Ramos (cell line): ENCODE results near the gene PDE4C.
"Not testable (repeated sequence)": the region's sequence is repeated elsewhere in the genome, so short reads cannot be mapped to it uniquely, and the experiment has no call there.

Source experiments
- in situ Hi-C: fragments of 300-500 bp; cut with MboI; formaldehyde crosslinking; loops from one replicate; pipeline ENCODE4 v1.14.3; 2022; ENCODE audit warnings: low sequenced_read_pairs; ENCODE audit not compliant: unreplicated experiment

The PDE4C gene

DNA sequence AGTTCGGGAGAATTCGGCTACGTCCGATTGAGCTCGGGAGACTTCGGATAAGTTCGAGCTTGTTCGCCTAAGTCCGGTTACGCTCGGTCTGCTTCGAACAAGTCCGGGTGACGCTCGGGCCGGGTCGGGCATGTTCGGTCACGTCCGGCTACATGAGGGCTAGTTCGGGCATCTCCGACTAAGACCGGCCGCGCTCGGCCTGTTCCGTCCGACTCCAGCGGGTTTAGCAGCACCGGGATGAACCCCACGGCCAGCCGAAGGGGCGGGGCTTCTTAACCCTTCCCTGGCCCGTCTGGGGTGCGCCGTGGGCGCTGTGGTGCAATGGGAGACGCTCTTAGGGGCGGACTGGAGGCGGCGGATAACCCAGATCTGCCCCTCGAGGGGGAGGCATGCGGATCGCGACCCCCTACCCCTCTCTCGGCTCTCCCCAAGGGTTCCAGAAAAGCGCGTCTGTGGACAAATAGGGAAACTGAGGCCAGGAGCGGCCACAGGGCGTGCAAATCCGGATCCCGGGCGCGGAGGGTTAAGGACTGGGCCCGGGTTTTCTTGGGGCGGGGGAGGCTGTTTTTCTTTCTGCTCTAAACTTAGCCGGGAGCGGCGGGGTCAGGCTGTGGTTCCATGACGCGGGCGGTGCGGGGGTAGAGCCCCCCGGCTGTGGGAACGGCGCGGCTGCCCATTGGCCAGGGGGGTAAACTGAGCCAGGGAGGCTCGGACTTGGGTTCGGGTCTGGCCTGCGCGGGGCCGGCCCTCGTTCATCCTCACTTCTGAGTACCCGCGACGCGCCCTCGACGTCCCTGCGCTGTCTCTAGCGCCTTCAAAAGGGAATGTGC is 1.5 kb downstream of the PDE4C start:
- in situ Hi-C loops = no loop called here

DNA sequence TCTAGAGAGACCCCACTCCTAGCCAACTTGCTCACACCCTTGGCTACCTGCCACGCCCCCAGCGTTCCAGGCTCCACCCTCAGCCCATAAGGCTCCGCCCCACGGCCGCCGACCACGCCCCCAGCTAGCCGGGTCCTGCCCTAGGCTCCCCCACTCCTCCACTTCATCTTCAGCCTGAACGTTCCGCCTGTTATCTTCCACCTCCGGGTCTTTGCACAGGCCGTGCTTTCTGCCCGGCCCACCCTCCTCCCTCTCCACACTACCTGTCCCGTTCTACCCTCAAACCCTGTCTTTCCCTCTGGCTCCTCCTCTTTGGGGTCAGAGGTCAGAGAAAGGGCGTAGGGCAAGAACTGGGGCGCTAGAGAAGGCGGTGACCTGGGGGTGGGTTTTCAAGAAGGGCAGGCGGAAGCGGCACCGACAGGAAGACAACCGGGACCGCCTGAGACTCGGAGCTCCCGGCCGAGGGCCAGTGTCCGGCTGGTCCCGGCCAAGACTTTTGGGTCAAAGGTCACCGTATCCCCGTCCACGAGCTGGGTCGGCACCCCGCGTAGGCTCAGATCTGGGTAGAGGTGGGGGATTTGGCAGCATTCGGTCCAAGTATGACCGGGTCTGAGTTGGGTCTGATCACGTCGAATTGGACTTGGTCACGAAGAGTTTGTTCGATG is 2.2 kb downstream of the PDE4C start:
- in situ Hi-C loops = no loop called here

DNA sequence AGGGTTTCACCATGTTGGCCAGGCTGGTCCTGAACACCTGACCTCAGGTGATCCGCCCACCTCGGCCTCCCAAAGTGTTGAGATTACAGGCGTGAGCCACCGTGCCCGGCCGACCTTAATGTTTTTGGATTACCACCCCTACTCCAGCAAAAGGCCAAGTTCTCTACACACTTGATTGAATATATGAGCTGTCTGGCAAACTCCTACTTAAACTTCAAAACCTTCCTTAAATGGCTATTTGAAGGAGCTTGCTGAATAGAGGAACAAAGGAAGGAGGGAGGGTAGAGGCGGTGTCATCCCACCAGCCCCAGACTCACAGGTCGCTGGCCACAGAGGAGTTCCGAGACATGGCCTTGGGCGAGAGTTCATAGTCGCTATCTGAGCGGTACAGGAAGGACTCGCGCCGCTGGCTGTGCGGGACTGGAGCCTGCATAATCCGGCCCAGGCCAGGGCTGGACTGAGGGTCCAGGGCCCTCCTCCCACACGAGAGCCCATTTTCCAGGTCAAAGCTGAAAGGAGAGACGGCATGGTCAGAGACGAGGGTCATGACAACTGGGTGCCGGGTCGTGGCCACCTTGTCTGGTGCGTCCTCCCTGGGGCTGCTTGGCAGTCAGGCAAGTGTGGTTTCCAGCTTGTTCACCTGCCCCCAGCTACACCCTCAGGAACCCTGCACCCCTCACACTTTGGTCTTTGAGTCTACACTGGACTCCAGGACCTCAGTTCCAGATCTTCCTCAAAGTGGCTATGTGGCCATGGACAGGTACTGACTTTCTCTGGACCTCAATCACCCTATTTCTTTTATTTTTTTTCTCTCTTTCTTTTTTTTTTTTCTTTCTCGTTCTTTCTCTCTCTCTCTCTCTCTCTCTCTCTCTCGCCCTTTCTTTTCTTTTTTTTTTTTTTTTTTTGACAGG is 4.2 kb downstream of the PDE4C start:
- in situ Hi-C loops = no loop called here

DNA sequence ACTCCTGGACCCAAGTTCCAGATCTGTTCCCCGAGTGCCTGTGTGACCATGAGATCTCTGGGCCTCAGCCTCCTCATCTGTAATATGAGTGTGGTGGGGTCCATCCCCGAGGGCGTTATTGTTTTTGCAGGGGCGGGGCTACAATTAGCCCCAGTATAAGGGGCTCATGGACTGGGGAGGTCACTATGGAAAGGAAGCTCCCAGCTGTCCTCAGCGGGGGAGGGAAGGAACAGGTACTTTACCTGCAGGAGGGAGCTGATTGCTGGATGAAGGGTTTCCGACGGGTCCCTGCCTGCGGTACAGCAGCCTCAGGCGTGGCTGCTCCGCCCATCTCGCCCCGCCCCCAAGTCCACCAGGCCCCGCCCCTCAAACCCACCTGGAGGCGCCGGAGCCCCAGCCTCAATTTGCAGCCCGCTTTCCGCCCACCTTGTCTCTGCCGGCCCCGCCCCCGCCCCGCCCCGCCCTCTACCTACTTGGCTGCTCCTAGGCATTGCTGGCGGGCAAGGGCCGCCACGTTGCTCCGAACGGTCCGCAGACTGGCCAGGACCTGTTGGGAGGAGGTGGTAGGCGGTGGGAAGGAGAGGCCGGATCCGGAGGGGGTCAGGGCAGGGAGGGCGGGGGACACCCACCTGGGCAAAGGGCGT is 5.5 kb downstream of the PDE4C start:
- in situ Hi-C loops = no loop called here

DNA sequence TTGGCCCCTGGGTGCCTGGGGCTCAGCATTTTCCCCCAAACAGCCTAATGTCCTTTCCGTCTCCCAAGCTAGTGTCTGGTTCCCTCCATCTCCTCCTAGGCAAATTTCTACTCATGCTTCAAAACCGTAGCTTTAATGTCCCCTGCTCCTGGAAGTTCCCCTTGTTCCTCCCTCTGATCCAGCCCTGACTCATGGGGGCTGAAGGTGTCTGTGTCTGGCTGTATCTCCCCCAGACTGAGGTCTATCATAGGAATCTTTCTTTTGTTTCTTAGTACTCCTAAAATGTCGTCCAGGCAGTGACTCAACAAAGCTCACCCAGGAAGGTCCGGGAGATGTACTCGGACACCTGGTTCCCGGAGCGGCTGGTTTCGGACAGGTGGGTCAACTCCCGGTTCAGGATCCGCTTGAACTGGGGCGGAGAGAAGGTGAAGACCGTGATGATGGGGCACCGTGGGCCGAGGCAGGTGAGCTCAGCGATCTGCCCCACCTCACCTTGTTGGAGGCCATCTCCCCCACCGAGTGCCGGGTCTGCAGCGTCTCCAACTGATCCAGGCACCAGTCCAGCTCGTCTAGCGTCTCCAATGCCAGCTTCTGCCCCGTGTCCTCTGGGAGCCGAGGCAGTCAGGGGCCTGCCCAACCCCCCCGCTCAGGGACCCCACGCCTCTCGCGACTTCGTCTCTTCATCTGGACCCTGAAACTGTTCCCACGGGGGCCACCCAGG is 6.2 kb downstream of the PDE4C start:
- in situ Hi-C loops = no loop called here

DNA sequence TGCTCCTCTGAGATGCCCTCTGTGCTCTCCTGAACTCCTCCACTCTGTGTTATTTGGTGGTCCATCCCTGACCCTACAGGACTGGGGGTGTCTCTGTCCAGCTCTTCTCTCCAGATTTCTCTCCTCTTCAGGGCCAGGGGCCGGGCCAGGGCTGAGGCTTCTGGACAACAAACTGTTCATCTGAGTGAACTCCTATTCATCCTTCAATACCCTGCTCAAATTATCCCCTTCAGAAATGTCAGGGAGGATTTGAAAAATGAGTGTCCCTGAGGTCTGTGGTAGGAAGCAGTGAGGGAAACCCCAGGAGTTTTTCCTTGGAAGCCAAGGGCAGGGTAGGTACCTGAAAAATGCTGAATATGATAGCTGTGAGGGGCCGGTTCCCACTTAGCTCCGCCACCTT is 7.6 kb downstream of the PDE4C start:
- in situ Hi-C loops = no loop called here

DNA sequence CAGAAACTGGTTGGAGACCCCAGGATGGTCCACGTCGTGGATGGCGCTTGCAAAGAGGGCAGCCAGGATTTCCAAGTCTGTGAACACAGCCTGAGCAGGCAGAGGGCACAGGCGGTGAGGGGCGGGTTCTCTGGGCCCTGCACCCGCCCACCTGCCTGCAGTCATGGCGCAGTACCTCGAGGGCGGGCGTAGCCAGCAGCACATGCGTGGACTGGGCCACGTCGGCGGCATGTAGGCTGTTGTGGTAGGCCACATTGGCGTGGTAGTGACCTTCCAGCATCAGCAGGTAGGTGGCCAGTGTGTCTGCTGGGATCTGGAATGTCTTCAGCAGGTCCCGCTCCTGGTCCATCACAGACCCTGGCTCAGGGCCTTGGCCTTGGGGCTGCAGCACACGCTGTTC is 8.1 kb downstream of the PDE4C start:
- in situ Hi-C loops = no loop called here

DNA sequence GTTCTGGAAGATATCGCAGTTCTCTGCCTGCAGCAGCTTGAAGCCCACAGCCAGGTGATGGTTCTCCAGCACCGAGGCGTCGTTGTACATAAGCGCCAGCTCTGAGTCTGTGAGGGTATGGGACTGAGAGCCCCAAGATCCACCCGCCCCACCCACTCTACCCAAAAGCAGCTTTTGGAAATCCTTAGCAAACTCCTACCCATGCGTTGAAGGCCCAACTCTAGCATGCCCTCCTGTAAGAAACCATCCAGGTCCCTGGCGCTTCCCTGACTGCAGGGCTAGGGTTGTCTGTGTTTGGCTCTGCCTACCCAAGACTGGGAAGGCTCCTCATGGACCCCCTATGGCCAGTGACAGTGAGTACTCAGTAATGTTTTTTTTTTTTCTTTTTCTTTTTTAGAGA is 9.4 kb downstream of the PDE4C start:
- in situ Hi-C loops = no loop called here

DNA sequence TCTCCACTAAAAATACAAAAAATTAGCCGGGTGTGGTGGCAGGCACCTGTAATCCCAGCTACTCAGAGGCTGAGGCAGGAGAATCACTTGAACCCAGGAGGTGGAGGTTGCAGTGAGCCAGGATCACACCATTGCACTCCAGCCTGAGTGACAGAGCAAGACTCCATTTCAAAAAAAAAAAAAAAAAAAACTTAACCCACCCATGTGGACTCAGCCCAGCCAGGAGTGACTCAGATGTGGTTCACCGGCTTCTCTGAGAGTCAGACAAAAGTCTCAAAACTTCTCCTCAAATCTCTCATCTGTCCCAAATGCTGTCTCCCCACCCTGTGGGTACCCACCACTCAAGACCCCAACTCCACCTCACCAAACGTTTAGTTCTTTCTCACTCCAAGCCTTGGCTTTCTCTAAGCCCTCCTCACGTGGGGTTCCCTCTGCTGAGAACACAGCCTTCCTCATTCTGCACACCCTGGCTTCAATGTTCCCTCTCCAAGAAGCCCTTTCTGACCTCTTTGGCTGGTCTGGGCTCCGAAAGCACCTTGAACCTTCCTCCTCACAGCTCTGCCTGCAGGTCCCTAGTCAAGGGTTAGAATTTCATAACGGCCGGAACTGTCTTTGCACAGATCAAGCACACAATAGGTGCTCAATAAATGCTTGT is 11.3 kb downstream of the PDE4C start:
- in situ Hi-C loops = no loop called here

DNA sequence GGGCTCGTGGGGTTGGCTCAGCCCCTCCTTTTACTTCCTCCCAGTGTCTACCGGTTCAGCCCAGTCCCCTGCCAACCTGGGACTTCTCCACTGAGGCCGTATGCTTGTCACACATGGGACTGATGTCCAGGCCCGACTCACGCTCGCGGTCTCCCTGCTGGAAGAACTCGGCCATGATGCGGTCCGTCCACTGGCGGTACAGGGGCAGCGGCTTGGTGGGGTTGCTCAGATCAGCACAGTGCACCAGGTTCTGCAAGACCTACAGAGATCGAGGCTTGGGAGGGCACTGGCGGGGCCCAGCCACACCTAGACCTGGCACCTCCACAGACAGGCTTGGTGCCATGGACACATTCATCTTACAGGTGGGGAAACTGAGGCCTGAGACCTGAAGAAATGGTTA is 14.6 kb downstream of the PDE4C start:
- in situ Hi-C loops = no loop called here

DNA sequence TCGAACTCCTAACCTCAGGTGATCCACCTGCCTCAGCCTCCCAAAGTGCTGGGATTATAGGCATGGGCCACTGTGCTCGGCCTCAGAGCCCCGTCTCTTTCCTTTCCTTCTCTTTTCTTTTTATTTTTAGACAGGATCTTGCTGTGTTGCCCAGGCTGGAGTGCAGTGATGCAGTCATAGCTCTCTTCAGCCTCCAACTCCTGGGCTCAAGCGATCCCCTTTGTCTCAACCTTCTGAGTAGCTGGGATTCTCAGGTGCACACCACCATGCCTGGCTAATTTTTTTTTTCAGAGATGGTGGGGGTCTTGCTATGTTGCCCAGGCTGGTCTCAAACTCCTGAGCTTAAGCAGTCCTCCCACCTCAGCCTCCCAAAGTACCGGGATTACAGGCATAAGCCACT is 16.3 kb downstream of the PDE4C start:
- in situ Hi-C loops = not testable (repeated sequence)

DNA sequence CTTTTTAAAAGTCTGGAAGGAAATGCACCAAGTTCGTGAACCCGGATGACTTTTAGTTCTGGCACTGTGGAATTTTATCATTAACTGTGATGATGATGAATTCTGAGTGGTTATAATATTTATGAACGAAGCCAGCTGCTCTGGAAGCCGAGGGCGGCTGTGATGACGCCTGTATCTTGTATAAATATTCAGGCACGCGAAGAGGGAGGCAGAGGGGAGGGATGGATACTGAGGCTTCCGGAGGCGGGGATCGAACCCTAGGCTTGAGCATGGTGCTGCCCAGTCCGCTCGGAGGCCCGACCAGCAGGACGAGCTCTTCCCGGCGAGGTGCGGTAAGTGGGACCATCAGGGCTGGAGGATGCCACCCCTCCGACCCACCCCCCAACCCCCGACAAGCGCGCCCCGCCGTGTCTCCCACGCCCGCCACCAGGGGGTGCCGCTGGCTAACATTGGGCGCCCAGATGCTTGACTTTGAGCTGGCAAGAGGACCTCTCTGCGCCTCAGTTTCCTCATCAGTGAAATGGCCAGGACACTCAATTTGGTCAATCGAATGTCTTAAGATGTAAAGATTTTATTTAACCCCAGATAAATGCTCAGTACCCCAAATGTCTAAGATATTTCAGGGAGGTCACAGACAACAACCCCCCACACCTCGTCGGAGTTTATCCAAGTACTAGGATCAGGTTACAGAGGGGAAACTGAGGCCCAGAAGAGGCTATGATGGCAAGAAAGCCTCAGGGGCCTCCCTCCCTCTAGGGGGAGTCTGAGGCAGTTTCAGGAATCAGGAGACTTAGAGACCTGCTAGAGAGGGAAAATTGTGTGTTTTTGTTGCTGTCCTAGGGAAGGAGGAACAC is 17.9 kb downstream of the PDE4C start:
- in situ Hi-C loops = no loop called here

DNA sequence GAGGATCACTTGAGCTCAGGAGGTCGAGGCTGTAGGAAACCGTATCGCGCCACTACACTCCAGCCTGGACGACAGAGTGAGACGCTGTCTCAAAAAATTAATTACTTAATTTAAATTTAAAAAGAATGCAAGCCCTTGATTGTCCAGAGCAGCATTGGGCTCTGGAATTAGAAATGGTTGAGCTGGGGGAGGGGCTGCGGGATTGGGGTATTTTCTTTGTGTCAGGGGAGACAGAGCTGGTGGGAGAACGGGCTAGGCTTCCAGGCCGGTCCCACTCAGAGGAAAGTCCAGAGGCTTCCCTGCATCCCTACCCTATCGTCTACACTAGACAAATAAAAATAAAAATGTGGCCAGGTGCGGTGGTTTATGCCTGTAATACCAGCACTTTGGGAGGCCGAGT is 20.2 kb downstream of the PDE4C start:
- in situ Hi-C loops = no loop called here

DNA sequence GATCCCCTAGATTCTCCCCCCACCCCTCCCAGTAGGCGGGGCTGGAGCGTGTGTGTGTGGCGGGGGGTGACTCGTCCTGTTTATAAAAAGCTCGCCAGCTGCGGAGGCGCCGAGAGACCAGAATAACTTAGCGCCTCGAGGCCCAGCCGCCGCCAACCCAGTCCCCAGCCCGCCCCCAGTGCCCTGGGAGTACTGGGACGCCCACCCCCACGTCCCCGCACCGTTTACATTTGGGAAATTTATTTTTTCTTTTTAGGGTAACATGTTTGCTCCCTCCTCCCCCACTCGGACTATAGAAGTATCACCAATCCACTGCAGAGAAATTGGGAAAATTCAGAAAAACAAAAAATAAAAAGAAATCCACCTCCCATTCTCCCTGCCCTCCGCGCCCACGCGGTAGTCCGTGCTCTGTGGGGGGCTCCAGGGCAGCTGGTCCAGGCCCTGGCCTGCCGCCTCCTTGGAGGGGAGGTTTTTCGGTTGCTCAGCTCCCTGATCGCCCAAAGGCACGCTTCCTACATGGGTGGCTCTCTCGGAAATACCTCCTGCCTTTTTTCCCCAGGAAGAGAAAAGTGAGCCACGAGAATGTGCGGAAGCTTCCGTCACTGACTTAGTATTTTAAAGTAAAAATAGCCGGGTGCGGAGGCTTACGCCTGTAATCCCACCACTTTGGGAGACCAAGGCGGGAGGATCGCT is 20.9 kb downstream of the PDE4C start:
- in situ Hi-C loops = no loop called here

DNA sequence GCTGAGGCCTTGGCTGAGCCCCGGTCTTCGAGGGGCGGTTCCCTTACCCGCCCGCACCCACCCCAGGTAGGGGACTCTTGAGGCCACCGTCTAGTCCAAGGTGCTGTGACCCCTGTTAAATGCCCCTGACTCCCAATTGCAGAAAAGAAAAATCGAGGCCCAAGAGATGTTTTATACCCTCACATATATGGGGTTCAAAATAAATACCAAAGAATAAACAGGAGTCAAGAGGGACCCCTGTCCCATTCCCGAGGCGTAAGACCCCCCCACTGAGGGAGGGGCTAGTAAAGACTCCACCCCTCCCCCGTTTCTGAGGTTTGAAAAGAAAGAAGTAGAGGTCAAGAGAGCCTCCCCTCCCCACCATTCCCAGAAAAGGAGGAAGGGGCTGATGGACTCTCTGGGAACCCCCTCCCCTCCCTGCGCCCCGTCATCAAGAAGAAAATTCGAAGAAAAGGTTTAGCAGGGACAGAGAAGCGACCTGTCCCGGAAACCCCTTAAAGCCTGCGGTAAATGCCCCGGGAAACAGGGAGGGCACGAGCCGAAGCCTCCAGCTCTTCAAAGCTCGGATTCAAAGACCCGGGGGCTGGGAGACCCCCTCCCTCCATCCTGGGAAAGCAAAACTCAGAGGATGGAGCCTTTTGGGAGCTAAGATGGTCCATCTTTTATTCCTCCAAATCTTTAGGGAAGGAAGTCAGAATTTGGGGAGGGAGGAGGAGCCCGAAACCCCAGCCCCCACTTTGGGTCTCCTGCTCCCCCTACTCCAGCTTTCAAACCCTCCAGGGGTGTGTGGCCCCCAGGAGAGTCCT is 21.6 kb downstream of the PDE4C start:
- in situ Hi-C loops = loop anchor here (5.0 kb wide), 1 partner anchor 203 kb away; no protein-coding TSS in a partner anchor

DNA sequence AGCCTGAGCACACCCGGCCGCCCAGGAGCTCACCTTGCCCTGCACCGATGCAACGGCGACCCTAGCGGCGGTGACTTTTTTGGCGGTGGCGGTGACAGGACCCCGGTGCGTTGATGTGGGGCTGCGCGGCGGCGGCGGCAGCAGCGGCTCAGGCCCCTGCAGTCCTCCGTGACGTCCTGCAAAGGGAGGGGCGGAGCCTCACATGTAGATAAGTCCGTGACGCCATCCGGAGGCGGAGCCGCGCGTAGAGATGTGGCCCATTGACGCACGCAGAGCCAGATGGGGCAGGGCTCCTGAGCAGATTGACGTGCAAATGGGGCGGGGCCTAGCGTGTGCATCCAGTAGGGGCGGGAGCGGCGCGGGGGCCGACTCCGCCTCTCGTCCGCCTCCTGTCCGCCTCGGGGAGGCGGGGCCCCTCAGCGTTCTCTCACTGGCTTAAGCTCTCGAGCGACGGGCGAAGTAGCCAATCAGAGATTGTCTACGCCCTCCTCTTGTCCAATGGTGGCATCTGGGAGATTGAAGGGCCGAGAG is 22.3 kb downstream of the PDE4C start, which contains the start of gene RAB3A:
RAB3A (minus strand) TSS at position 180 of the 531 bp plus-strand sequence. CDS start 1,302 bp downstream, outside the sequence.
- in situ Hi-C loops = loop anchor here (5.0 kb wide), 1 partner anchor 203 kb away; no protein-coding TSS in a partner anchor
